ENCODE data around the gene GOLGA6L10. TPM values are rescaled to one million over a fixed set of nuclear protein-coding genes. Genes with fewer than 3 reads are reported as not detected.
"Not testable (repeated sequence)": the region's sequence is repeated elsewhere in the genome, so short reads cannot be mapped to it uniquely, and the experiment has no call there.

Gene GOLGA6L10
- total RNA-seq, 1 donor from 2014 or later = 1.2 TPM

GRCh38 chr15:82304778-82305090 is 44.5 kb downstream of the GOLGA6L10 start:
- no peak for TF ChIP-seq CTCF (conservative IDR thresholded peaks at IDR 0.05; ENCODE audit: low read depth, low read length)
- no peak for DNase-seq (ENCODE audit: low read depth)
- H3K4me3 ChIP-seq (ENCODE audit: low read depth, low read length) = no peak overlapping the region

- H3K4me3 ChIP-seq (ENCODE audit: low read depth, low read length) = no peak overlapping the region
- no peak for TF ChIP-seq CTCF (conservative IDR thresholded peaks at IDR 0.05; ENCODE audit: low read depth, low read length)
- no peak for DNase-seq (ENCODE audit: low read depth)
These were observed 45.1 kb downstream of the GOLGA6L10 start for GRCh38 chr15:82303956-82304777.

GRCh38 chr15:82301296-82302016 is 47.8 kb downstream of the GOLGA6L10 start:
- DNase-seq (ENCODE audit: low read depth) = no peak
- H3K4me3 ChIP-seq (ENCODE audit: low read depth, low read length) = no peak overlapping the region
- no peak for TF ChIP-seq CTCF (conservative IDR thresholded peaks at IDR 0.05; ENCODE audit: low read depth, low read length)

- no peak for TF ChIP-seq CTCF (conservative IDR thresholded peaks at IDR 0.05; ENCODE audit: low read depth, low read length)
- no peak for DNase-seq (ENCODE audit: low read depth)
- H3K4me3 ChIP-seq (ENCODE audit: low read depth, low read length) = no peak overlapping the region
These were observed 48.4 kb downstream of the GOLGA6L10 start for GRCh38 chr15:82300883-82301282.

- DNase-seq (ENCODE audit: low read depth); H3K4me3 ChIP-seq (ENCODE audit: low read depth, low read length): not testable (repeated sequence)
These were observed 48.9 kb downstream of the GOLGA6L10 start for GRCh38 chr15:82300326-82300725.

GRCh38 chr15:82299511-82299914 is 49.8 kb downstream of the GOLGA6L10 start:
- DNase-seq (ENCODE audit: low read depth); H3K4me3 ChIP-seq (ENCODE audit: low read depth, low read length): not testable (repeated sequence)

- DNase-seq (ENCODE audit: low read depth) = no peak
- TF ChIP-seq CTCF (conservative IDR thresholded peaks at IDR 0.05; ENCODE audit: low read depth, low read length) = no peak
- no peak overlapping the region for H3K4me3 ChIP-seq (ENCODE audit: low read depth, low read length)
These were observed 50.8 kb downstream of the GOLGA6L10 start for GRCh38 chr15:82298520-82298919.

GRCh38 chr15:82298032-82298431 is 51.2 kb downstream of the GOLGA6L10 start:
- DNase-seq (ENCODE audit: low read depth) = no peak
- no peak for TF ChIP-seq CTCF (conservative IDR thresholded peaks at IDR 0.05; ENCODE audit: low read depth, low read length)
- no peak overlapping the region for H3K4me3 ChIP-seq (ENCODE audit: low read depth, low read length)
